IPS DF 6.9 (cell line): ENCODE data around the gene DIPK1B.
A peak's percentile ranks its signal among the peaks of the same experiment; 100 is the strongest.

Experiments used
- DNase-seq: peaks from one replicate; pipeline ENCODE4 v3.0.0-alpha.2; 2013; ENCODE audit warnings: low read depth, low spot score
- H3K27ac ChIP-seq: one replicate; pipeline ENCODE4 v1.5.1; 2013; ENCODE audit warnings: low read length, control low read depth
- H3K27me3 ChIP-seq: 2 replicates; pipeline ENCODE4 v1.6.1; 2013; ENCODE audit warnings: mild to moderate bottlenecking, low read length; ENCODE audit not compliant: control insufficient read depth, insufficient read depth
- H3K36me3 ChIP-seq: 2 replicates; pipeline ENCODE4 v1.6.1; 2013; ENCODE audit warnings: low read length; ENCODE audit not compliant: control insufficient read depth, insufficient read depth
- H3K4me1 ChIP-seq: 2 replicates; pipeline ENCODE4 v1.6.1; 2013; ENCODE audit warnings: low read length; ENCODE audit not compliant: control insufficient read depth, insufficient read depth
- H3K4me3 ChIP-seq: 2 replicates; pipeline ENCODE4 v1.5.1; 2013; ENCODE audit warnings: mild to moderate bottlenecking, low read length
- H3K9me3 ChIP-seq: 2 replicates; pipeline ENCODE4 v1.6.1; 2013; ENCODE audit warnings: low read length, inconsistent platforms; ENCODE audit not compliant: control insufficient read depth, insufficient read depth
- WGBS: extraction: QIAGEN DNeasy Blood & Tissue Kit; methylation state at CpG from one replicate; pipeline ENCODE4 v1.1.7; 2013; ENCODE audit warnings: mixed read lengths, missing lambda C conversion rate; ENCODE audit not compliant: insufficient read length, insufficient coverage; 5-methylcytosine and 5-hydroxymethylcytosine counted together

The DIPK1B gene

DNA sequence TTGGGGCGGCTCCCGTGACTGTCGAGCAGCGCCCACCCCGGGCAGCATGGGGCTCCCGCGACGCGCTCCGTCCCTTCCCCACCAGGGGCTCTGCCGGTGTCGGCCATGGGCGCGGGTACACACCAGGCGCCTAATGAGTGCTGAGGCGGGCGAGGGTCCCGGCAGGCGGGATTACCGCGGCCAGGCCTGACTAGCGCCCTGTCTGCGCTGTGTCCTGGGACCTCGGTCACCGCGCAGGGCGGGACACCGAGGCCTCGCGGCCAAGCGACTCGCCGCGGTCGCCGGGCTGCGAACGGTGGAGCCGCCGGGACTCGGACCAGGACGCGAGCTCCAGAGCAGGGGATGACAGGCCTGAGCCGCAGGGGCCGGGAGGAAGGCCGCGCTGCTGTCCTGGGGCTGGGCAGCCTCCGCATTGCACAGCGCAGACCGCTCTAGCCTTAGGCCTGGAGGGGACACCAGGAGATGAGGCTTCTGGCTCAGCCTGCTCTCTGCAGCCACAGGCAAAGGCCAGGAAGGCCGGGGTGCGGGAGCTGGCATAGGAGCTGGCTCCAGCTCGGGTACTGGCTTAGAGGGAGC is 16.3 kb downstream of the DIPK1B start:
- no peak overlapping the region for H3K27ac ChIP-seq
- no peaks in the 10 kb centered on the region for H3K4me1 ChIP-seq
- no peak for DNase-seq
- H3K36me3 ChIP-seq: peaks cover 18% of the 10 kb centered on the region
- no peaks in the 10 kb centered on the region for H3K9me3 ChIP-seq
- peak overlapping the region; percentile 77 for H3K4me3 ChIP-seq
- H3K27me3 ChIP-seq: no peaks in the 10 kb centered on the region
- no CpG with 5 or more reads among the region's 53 CpGs for WGBS

DNA sequence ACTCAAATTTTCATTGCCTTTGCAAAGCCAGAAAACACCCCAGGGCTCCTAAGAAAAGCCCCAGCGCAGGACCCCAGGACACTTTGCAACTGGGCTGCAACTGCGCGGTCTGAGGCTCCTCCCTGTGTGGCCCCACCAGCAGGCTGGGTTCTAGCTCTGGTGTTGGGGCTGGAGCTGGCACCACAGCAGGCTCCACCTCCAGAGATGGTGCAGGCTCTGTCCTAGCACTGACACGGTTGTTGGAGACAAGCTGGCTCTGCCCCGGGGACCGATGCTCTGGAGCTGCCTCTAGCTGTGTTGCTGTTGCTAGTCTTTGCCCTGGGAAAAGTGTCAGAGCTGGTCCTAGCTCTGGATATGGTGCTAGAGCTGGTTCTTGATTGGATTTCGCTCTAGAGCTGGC is 16.8 kb downstream of the DIPK1B start:
- WGBS: no CpG with 5 or more reads among the region's 7 CpGs
- peaks cover 13% of the 10 kb centered on the region; the same call in 1 of the 2 replicates for H3K36me3 ChIP-seq
- no peak for DNase-seq

DNA sequence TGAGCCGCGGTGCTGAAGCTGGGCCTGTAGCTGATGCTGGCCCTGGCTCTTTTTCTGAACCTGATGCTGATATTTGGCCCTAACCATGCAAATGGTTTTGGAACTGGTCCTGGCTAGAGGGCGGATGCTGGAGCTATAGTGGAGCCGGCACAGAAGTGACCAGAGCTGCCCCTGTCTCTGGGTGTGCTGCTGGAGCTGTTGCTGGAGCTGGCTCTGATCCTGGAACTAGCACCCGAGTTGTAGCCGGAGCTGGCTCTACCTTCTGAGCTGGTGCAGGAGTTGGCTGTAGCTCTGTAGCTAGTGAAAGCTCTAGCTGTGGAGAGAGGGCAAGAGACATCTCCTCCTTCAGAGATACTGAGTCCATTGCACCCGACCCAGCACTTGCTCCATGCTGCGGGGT is 17.6 kb downstream of the DIPK1B start:
- DNase-seq: no peak
- Histone ChIP-seq H3K9me3 (no peaks in the 10 kb centered on the region), H3K4me1 (no peaks in the 10 kb centered on the region), H3K27ac (no peak overlapping the region), H3K36me3 (peaks cover 13% of the 10 kb centered on the region; the same call in 1 of the 2 replicates), H3K4me3 (no peak overlapping the region), H3K27me3 (no peaks in the 10 kb centered on the region)
- WGBS: no CpG with 5 or more reads among the region's 8 CpGs

More for the DNA sequence above, 16.8 kb downstream of the DIPK1B start:
- Histone ChIP-seq H3K27me3 (no peaks in the 10 kb centered on the region), H3K27ac (no peak overlapping the region), H3K4me3 (no peak overlapping the region), H3K4me1 (no peaks in the 10 kb centered on the region), H3K9me3 (no peaks in the 10 kb centered on the region)

DNA sequence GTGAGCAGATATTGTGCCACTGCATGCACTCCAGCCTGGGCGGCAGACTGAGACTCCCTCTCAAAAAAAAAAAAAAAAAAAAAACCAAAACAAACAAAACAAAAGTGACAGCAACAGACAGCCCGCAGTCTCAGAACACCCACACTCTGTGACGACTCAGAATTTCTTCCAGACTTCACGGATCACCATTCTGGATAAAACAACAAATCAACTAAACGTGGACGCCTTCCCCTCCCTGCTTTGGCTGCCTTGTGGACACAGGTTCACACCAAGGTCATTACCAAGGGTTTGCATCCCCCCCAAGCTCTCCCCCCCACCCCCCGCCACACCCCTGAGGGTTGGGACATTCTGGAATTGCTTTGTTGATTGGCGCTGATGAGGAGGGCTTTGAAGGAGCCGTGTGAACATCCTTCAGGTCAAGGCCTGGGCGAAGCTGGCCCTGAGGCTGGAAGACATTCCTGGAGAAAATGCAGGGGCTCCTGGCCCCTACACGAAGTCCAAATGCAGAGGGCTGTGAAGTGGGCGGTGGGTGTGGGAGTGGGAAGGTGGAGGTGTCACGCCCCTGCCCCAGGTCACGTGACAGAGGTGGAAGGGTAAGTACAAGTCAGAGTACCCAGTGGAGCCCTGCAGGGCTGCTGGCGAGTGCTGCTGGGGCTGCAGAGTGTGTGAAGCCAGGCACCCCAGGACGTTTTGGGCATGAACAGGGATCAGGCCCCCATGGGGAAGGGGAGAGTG is 20.2 kb downstream of the DIPK1B start:
- Histone ChIP-seq H3K9me3 (no peaks in the 10 kb centered on the region), H3K4me1 (no peaks in the 10 kb centered on the region), H3K27ac (no peak overlapping the region), H3K36me3 (no peaks in the 10 kb centered on the region), H3K27me3 (no peaks in the 10 kb centered on the region), H3K4me3 (no peak overlapping the region)
- no peak for DNase-seq
- WGBS: no CpG with 5 or more reads among the region's 16 CpGs

DNA sequence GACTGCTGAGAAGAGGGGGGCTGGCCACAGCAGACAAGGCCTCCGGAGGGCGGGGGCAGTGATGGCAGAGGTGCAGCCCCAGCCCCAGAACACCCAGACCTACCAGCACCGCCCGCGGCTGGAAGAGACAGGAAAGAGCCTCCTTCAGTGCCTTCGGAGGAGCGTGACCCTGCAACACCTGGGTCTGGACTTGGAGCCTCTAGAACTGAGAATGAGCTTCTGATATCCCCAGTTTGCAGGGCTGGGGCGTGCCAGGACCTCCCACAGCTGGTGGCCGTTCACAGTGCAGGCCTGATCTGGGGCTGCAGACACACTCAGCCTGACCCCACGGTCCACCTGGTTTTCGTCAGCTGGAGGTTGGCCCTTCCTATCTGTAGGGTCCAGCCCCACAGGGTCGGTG is 21.2 kb downstream of the DIPK1B start:
- no peak overlapping the region for H3K27ac ChIP-seq
- H3K9me3 ChIP-seq: no peaks in the 10 kb centered on the region
- H3K27me3 ChIP-seq: no peaks in the 10 kb centered on the region
- no CpG with 5 or more reads among the region's 12 CpGs for WGBS
- H3K36me3 ChIP-seq: no peaks in the 10 kb centered on the region
- DNase-seq: no peak
- H3K4me1 ChIP-seq: no peaks in the 10 kb centered on the region
- no peak overlapping the region for H3K4me3 ChIP-seq

DNA sequence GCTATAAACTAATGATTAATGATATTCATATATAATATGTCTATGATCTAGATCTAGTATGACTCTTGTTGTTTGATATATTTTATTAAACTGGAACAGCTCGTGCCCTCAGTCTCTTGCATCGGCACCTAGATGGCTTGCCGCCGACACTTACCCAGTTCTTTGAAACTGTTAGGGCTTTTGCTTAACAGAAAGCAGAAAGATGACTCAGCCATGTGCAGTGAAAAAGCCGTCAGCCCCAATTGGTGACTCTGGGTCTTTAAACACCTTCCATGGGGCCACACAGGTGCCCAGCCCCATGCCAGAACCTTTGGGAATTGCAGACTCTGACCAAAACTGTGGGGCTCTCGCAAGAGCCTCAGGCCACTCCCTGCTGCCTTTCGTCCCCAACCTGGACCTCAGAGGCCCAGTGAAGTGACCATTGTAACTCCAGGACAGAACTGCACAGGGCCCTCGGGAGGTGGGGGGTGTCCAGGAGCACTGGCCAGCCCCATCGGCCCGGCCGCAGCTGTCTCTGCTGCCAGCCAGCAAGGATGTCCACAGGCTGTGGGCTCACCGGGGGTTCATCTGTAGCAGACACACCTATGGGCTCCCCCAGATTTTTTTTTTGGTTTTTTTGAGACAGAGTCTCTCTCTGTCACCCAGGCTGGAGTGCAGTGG is 22.6 kb downstream of the DIPK1B start:
- no peaks in the 10 kb centered on the region for H3K9me3 ChIP-seq
- H3K27me3 ChIP-seq: no peaks in the 10 kb centered on the region
- DNase-seq: no peak
- H3K36me3 ChIP-seq: no peaks in the 10 kb centered on the region
- no peaks in the 10 kb centered on the region for H3K4me1 ChIP-seq
- no peak overlapping the region for H3K27ac ChIP-seq
- H3K4me3 ChIP-seq: no peak overlapping the region
- WGBS: no CpG with 5 or more reads among the region's 12 CpGs

DNA sequence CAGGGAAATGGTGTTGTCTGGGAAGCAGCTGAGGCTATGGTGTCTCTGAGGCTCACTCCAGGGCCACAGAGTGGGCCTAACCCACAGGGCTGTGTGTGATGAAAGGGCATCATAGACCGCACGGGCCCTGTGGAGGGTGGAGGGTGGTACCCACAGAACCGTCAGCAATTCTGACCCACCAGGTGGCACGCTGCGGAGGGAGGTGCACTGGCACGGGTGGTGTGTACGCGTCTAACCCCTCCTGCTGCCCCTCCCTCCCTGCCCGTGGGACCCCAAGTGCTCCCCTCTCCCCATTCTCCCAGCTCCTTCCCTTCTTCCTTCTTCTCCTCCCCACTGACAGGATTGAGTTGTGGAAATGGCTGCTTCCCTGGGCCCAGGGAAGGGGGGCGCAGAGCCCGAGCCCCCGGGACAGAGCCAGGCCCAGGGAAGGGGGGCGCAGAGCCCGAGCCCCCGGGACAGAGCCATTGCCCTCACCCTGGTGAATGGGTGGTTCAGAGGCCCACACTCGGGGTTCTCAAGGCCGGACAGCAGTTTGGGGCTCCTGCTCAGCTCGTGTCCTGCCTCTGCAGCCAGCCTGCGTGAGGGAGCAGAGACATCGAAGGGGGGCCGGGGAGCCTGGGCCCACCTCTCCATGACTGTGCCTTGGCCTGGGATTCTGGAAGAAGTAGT is 23.6 kb downstream of the DIPK1B start:
- no CpG with 5 or more reads among the region's 21 CpGs for WGBS
- DNase-seq: no peak
- 0 out of 2 replicates have a peak, but pooled peaks cover under 1% of the 10 kb centered on the region for H3K4me1 ChIP-seq
- H3K27me3 ChIP-seq: no peaks in the 10 kb centered on the region
- H3K4me3 ChIP-seq: no peak overlapping the region
- H3K36me3 ChIP-seq: no peaks in the 10 kb centered on the region
- H3K9me3 ChIP-seq: no peaks in the 10 kb centered on the region
- no peak overlapping the region for H3K27ac ChIP-seq

DNA sequence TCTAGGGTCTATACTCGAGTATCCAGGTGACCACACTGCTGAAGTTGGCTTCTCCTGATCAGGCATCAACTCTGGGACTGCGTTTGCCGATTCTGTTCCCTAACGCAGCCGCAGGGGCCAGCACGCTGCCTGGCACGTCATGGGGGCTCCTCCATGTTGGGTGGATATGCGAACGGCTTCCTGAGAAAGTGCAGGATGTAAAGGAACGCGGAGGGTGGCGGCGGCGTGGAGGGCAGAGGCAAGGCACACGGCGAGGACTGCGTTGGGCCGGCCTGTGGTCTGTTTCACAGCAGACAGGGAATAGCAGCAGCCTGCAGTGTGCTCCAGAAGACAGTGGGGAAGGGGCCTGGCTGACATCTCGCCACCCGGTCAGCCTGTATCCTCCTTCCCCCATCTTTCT is 26.6 kb downstream of the DIPK1B start:
- Histone ChIP-seq H3K27me3 (no peaks in the 10 kb centered on the region), H3K36me3 (no peaks in the 10 kb centered on the region), H3K9me3 (no peaks in the 10 kb centered on the region), H3K4me3 (no peak overlapping the region), H3K27ac (no peak overlapping the region), H3K4me1 (peaks cover 11% of the 10 kb centered on the region)
- no CpG with 5 or more reads among the region's 20 CpGs for whole genome bisulfite sequencing
- no peak for DNase-seq

DNA sequence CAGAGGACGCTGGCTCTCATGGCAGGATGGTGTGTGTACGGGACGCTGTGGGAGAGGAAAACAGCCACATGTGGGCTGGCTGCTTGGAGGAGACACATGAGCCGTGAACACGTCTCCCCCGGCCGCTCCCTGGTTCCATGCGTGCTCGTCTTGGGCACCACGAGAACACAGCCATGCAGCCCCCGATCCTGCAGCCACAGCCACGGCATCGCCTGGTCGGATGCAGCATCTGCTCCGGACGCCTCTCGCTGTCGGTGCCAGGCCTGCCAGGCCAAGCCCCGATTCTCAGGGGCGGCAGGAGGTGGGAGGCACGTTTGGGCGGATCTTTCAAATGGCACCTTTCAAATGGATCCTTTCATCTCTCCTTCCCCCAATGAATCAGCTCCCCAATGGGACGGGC is 27.1 kb downstream of the DIPK1B start:
- no peak for DNase-seq
- no peaks in the 10 kb centered on the region for H3K36me3 ChIP-seq
- no peaks in the 10 kb centered on the region for H3K9me3 ChIP-seq
- no peak overlapping the region for H3K4me3 ChIP-seq
- H3K27me3 ChIP-seq: no peaks in the 10 kb centered on the region
- H3K4me1 ChIP-seq: peaks cover 11% of the 10 kb centered on the region
- no CpG with 5 or more reads among the region's 23 CpGs for WGBS
- H3K27ac ChIP-seq: no peak overlapping the region

DNA sequence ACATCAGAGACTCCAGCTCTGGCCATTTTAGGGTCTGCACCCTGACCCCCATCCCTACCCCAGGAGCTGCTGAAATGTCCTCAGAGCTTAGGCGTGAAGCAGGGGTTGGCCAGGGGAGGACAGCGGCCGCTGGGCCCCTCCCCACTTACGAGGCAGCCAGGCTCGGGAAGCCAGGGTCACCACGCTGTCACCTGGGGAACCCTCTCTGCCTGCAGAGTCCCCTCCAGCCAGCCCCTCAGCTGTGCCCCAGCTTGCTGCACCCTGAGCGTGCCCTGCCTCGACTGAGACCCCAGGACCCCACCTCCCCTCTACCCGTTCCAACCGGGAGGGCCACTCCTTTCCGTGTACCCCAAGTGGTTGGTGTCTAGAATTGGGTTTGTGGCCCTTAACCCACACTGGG is 27.7 kb downstream of the DIPK1B start:
- no CpG with 5 or more reads among the region's 11 CpGs for WGBS
- Histone ChIP-seq H3K27me3 (no peaks in the 10 kb centered on the region), H3K9me3 (no peaks in the 10 kb centered on the region), H3K27ac (no peak overlapping the region), H3K4me3 (no peak overlapping the region), H3K36me3 (no peaks in the 10 kb centered on the region), H3K4me1 (peaks cover 11% of the 10 kb centered on the region)
- DNase-seq: no peak
